Measurements from ENCODE around the gene KCNK13.

The KCNK13 gene

GRCh38 chr14:90161129-90161528, 99.3 kb downstream of the KCNK13 start:
- no peak overlapping the region for H3K9ac ChIP-seq (ENCODE audit: low read length)
- H3K27me3 ChIP-seq (ENCODE audit: control insufficient read depth, insufficient read depth, low read length), result no peaks in the 10 kb centered on the region
- H3K4me1 ChIP-seq (ENCODE audit: control insufficient read depth, insufficient read depth, low read length), result peaks cover 15% of the 10 kb centered on the region; the same call in 1 of the 2 replicates
- H3K4me3 ChIP-seq (ENCODE audit: low read depth, low read length), result no peak overlapping the region
- no peak overlapping the region for H3K27ac ChIP-seq (ENCODE audit: low read depth, low read length)
- H3K36me3 ChIP-seq (ENCODE audit: control insufficient read depth, insufficient read depth, low read length), result no peaks in the 10 kb centered on the region
- H3K9me3 ChIP-seq (ENCODE audit: control insufficient read depth, insufficient read depth, low read depth, low read length), result 0 out of 2 replicates have a peak, but pooled peaks cover 2% of the 10 kb centered on the region

- H3K27me3 ChIP-seq (ENCODE audit: control insufficient read depth, insufficient read depth, low read length), result no peaks in the 10 kb centered on the region
- no peak overlapping the region for H3K9ac ChIP-seq (ENCODE audit: low read length)
- H3K27ac ChIP-seq (ENCODE audit: low read depth, low read length), result no peak overlapping the region
- H3K4me1 ChIP-seq (ENCODE audit: control insufficient read depth, insufficient read depth, low read length), result peaks cover 3% of the 10 kb centered on the region; the same call in 1 of the 2 replicates
- no peak overlapping the region for H3K4me3 ChIP-seq (ENCODE audit: low read depth, low read length)
- no peaks in the 10 kb centered on the region for H3K36me3 ChIP-seq (ENCODE audit: control insufficient read depth, insufficient read depth, low read length)
- 0 out of 2 replicates have a peak, but pooled peaks cover 2% of the 10 kb centered on the region for H3K9me3 ChIP-seq (ENCODE audit: control insufficient read depth, insufficient read depth, low read depth, low read length)
Observed at GRCh38 chr14:90168425-90169105, 106.8 kb downstream of the KCNK13 start.

- Histone ChIP-seq H3K27ac (ENCODE audit: low read depth, low read length) (no peak overlapping the region), H3K4me3 (ENCODE audit: low read depth, low read length) (no peak overlapping the region)
Observed at GRCh38 chr14:90175631-90176030, 113.8 kb downstream of the KCNK13 start.

GRCh38 chr14:90177539-90178189, 115.9 kb downstream of the KCNK13 start:
- Histone ChIP-seq H3K4me3 (ENCODE audit: low read depth, low read length) (no peak overlapping the region), H3K27me3 (ENCODE audit: control insufficient read depth, insufficient read depth, low read length) (no peaks in the 10 kb centered on the region; the same call in 1 of the 2 replicates), H3K9ac (ENCODE audit: low read length) (no peak overlapping the region), H3K27ac (ENCODE audit: low read depth, low read length) (no peak overlapping the region), H3K36me3 (ENCODE audit: control insufficient read depth, insufficient read depth, low read length) (no peaks in the 10 kb centered on the region), H3K4me1 (ENCODE audit: control insufficient read depth, insufficient read depth, low read length) (no peaks in the 10 kb centered on the region), H3K9me3 (ENCODE audit: control insufficient read depth, insufficient read depth, low read depth, low read length) (no peaks in the 10 kb centered on the region)

More at GRCh38 chr14:90175631-90176030, 113.8 kb downstream of the KCNK13 start:
- H3K27me3 ChIP-seq (ENCODE audit: control insufficient read depth, insufficient read depth, low read length), result no peaks in the 10 kb centered on the region
- H3K36me3 ChIP-seq (ENCODE audit: control insufficient read depth, insufficient read depth, low read length), result no peaks in the 10 kb centered on the region
- H3K4me1 ChIP-seq (ENCODE audit: control insufficient read depth, insufficient read depth, low read length), result peaks cover 3% of the 10 kb centered on the region; the same call in 1 of the 2 replicates
- no peaks in the 10 kb centered on the region for H3K9me3 ChIP-seq (ENCODE audit: control insufficient read depth, insufficient read depth, low read depth, low read length)
- no peak overlapping the region for H3K9ac ChIP-seq (ENCODE audit: low read length)

- no peak overlapping the region for H3K27ac ChIP-seq (ENCODE audit: low read depth, low read length)
- no peaks in the 10 kb centered on the region for H3K36me3 ChIP-seq (ENCODE audit: control insufficient read depth, insufficient read depth, low read length)
- H3K4me1 ChIP-seq (ENCODE audit: control insufficient read depth, insufficient read depth, low read length), result no peaks in the 10 kb centered on the region
- H3K9me3 ChIP-seq (ENCODE audit: control insufficient read depth, insufficient read depth, low read depth, low read length), result no peaks in the 10 kb centered on the region
- H3K4me3 ChIP-seq (ENCODE audit: low read depth, low read length), result no peak overlapping the region
- H3K9ac ChIP-seq (ENCODE audit: low read length), result no peak overlapping the region
- H3K27me3 ChIP-seq (ENCODE audit: control insufficient read depth, insufficient read depth, low read length), result no peaks in the 10 kb centered on the region; the same call in 1 of the 2 replicates
Observed at GRCh38 chr14:90179357-90179756, 117.6 kb downstream of the KCNK13 start.

GRCh38 chr14:90179809-90180779, 118.3 kb downstream of the KCNK13 start:
- Histone ChIP-seq H3K27ac (ENCODE audit: low read depth, low read length) (no peak overlapping the region), H3K4me1 (ENCODE audit: control insufficient read depth, insufficient read depth, low read length) (no peaks in the 10 kb centered on the region), H3K9me3 (ENCODE audit: control insufficient read depth, insufficient read depth, low read depth, low read length) (no peaks in the 10 kb centered on the region), H3K9ac (ENCODE audit: low read length) (no peak overlapping the region), H3K4me3 (ENCODE audit: low read depth, low read length) (no peak overlapping the region), H3K27me3 (ENCODE audit: control insufficient read depth, insufficient read depth, low read length) (no peaks in the 10 kb centered on the region; the same call in 1 of the 2 replicates), H3K36me3 (ENCODE audit: control insufficient read depth, insufficient read depth, low read length) (no peaks in the 10 kb centered on the region)

- no peaks in the 10 kb centered on the region for H3K4me1 ChIP-seq (ENCODE audit: control insufficient read depth, insufficient read depth, low read length)
- H3K9me3 ChIP-seq (ENCODE audit: control insufficient read depth, insufficient read depth, low read depth, low read length), result no peaks in the 10 kb centered on the region
- H3K9ac ChIP-seq (ENCODE audit: low read length), result no peak overlapping the region
- H3K27me3 ChIP-seq (ENCODE audit: control insufficient read depth, insufficient read depth, low read length), result no peaks in the 10 kb centered on the region; the same call in 1 of the 2 replicates
- no peaks in the 10 kb centered on the region for H3K36me3 ChIP-seq (ENCODE audit: control insufficient read depth, insufficient read depth, low read length)
- H3K4me3 ChIP-seq (ENCODE audit: low read depth, low read length), result no peak overlapping the region
- H3K27ac ChIP-seq (ENCODE audit: low read depth, low read length), result no peak overlapping the region
Observed at GRCh38 chr14:90184094-90184493, 122.3 kb downstream of the KCNK13 start.

- no peaks in the 10 kb centered on the region; the same call in 1 of the 2 replicates for H3K27me3 ChIP-seq (ENCODE audit: control insufficient read depth, insufficient read depth, low read length)
- H3K9me3 ChIP-seq (ENCODE audit: control insufficient read depth, insufficient read depth, low read depth, low read length), result no peaks in the 10 kb centered on the region
- H3K4me1 ChIP-seq (ENCODE audit: control insufficient read depth, insufficient read depth, low read length), result no peaks in the 10 kb centered on the region
- no peaks in the 10 kb centered on the region for H3K36me3 ChIP-seq (ENCODE audit: control insufficient read depth, insufficient read depth, low read length)
- no peak overlapping the region for H3K4me3 ChIP-seq (ENCODE audit: low read depth, low read length)
- no peak overlapping the region for H3K27ac ChIP-seq (ENCODE audit: low read depth, low read length)
- H3K9ac ChIP-seq (ENCODE audit: low read length), result no peak overlapping the region
Observed at GRCh38 chr14:90184571-90185266, 122.9 kb downstream of the KCNK13 start.

- Histone ChIP-seq H3K9me3 (ENCODE audit: control insufficient read depth, insufficient read depth, low read depth, low read length) (no peaks in the 10 kb centered on the region), H3K27ac (ENCODE audit: low read depth, low read length) (no peak overlapping the region), H3K27me3 (ENCODE audit: control insufficient read depth, insufficient read depth, low read length) (no peaks in the 10 kb centered on the region), H3K4me3 (ENCODE audit: low read depth, low read length) (no peak overlapping the region), H3K36me3 (ENCODE audit: control insufficient read depth, insufficient read depth, low read length) (no peaks in the 10 kb centered on the region), H3K9ac (ENCODE audit: low read length) (no peak overlapping the region), H3K4me1 (ENCODE audit: control insufficient read depth, insufficient read depth, low read length) (no peaks in the 10 kb centered on the region)
Observed at GRCh38 chr14:90188588-90188987, 126.8 kb downstream of the KCNK13 start.

GRCh38 chr14:90191154-90191553, 129.4 kb downstream of the KCNK13 start:
- no peak overlapping the region for H3K9ac ChIP-seq (ENCODE audit: low read length)
- H3K4me3 ChIP-seq (ENCODE audit: low read depth, low read length), result no peak overlapping the region
- no peaks in the 10 kb centered on the region; the same call in 1 of the 2 replicates for H3K4me1 ChIP-seq (ENCODE audit: control insufficient read depth, insufficient read depth, low read length)
- no peaks in the 10 kb centered on the region for H3K36me3 ChIP-seq (ENCODE audit: control insufficient read depth, insufficient read depth, low read length)
- no peaks in the 10 kb centered on the region for H3K27me3 ChIP-seq (ENCODE audit: control insufficient read depth, insufficient read depth, low read length)
- H3K27ac ChIP-seq (ENCODE audit: low read depth, low read length), result no peak overlapping the region
- no peaks in the 10 kb centered on the region for H3K9me3 ChIP-seq (ENCODE audit: control insufficient read depth, insufficient read depth, low read depth, low read length)
